Keratinocyte (primary cell): ENCODE measurements around the gene DDX31. TPM values are rescaled to one million over a fixed set of nuclear protein-coding genes. Genes with fewer than 3 reads are reported as not detected.
"Not testable (repeated sequence)": the region's sequence is repeated elsewhere in the genome, so short reads cannot be mapped to it uniquely, and the experiment has no call there.

ENCODE experiments used
- DNase-seq: peaks from one replicate; pipeline ENCODE4 v3.0.0-alpha.2; 2011; ENCODE audit warnings: low read depth, missing footprints, low spot score
- FAIRE-seq: peaks from 2 replicates; lab custom pipeline; 2011; peaks lifted over from hg19 to GRCh38; lab: Jason Lieb, UNC
- H2AFZ ChIP-seq: 2 replicates; pipeline ENCODE4 v1.6.0; 2012; ENCODE audit warnings: low read length, control low read depth, inconsistent platforms; ENCODE audit not compliant: control insufficient read depth
- H3K27ac ChIP-seq: 2 replicates; pipeline ENCODE4 v1.5.1; 2011; ENCODE audit warnings: low read length; ENCODE audit not compliant: control insufficient read depth, insufficient read depth
- H3K27me3 ChIP-seq: 3 replicates; pipeline ENCODE4 v1.6.0; 2011; ENCODE audit warnings: low read length; ENCODE audit not compliant: control insufficient read depth, insufficient read depth; ENCODE audit errors: extremely low read depth
- H3K36me3 ChIP-seq, 2 experiments: 2 replicates in 1 of 2; 3 replicates in 1 of 2; pipeline ENCODE4 v1.5.1; 2011; ENCODE audit warnings: low read length in 2 of 2, mild to moderate bottlenecking in 1 of 2; ENCODE audit not compliant: control insufficient read depth in 2 of 2, insufficient read depth in 2 of 2; ENCODE audit errors: extremely low read depth in 1 of 2
- H3K4me1 ChIP-seq: 3 replicates; pipeline ENCODE4 v1.5.1; 2011; ENCODE audit warnings: low read length; ENCODE audit not compliant: control insufficient read depth, insufficient read depth; ENCODE audit errors: extremely low read depth
- H3K4me2 ChIP-seq: 3 replicates; pipeline ENCODE4 v1.6.0; 2011; ENCODE audit warnings: low read depth, low read length; ENCODE audit not compliant: control insufficient read depth, insufficient read depth; ENCODE audit errors: extremely low read depth
- H3K4me3 ChIP-seq, 3 experiments: fragments of 200-600 bp in 1 of 3; sonication (generic) in 1 of 3; 2 replicates in 2 of 3; 3 replicates in 1 of 3; pipeline ENCODE4 v1.5.1; 2011 to 2016; ENCODE audit warnings: low read length in 3 of 3, mild to moderate bottlenecking in 3 of 3, control low read depth in 2 of 3, inconsistent platforms in 1 of 3, low read depth in 1 of 3, mixed read lengths in 1 of 3, mixed run types in 1 of 3, moderate library complexity in 1 of 3; ENCODE audit not compliant: control insufficient read depth in 2 of 3, insufficient read depth in 2 of 3; ENCODE audit errors: extremely low read depth in 1 of 3
- H3K79me2 ChIP-seq: 2 replicates; pipeline ENCODE4 v1.6.0; 2012; ENCODE audit warnings: low read length; ENCODE audit not compliant: control insufficient read depth, insufficient read depth
- H3K9ac ChIP-seq: 3 replicates; pipeline ENCODE4 v1.6.0; 2011; ENCODE audit warnings: low read length; ENCODE audit not compliant: control insufficient read depth, insufficient read depth; ENCODE audit errors: extremely low read depth
- H3K9me1 ChIP-seq: 3 replicates; pipeline ENCODE4 v1.6.0; 2011; ENCODE audit warnings: low read length; ENCODE audit not compliant: control insufficient read depth, insufficient read depth; ENCODE audit errors: extremely low read depth
- H3K9me3 ChIP-seq: 2 replicates; pipeline ENCODE4 v1.5.1; 2012; ENCODE audit warnings: low read depth, low read length; ENCODE audit not compliant: control insufficient read depth
- H4K20me1 ChIP-seq: 3 replicates; pipeline ENCODE4 v1.6.0; 2011; ENCODE audit warnings: low read length; ENCODE audit not compliant: control insufficient read depth, insufficient read depth; ENCODE audit errors: extremely low read depth
- EZH2 ChIP-seq: IDR thresholded peaks from one replicate; pipeline ENCODE4 v1.6.1; 2012; ENCODE audit warnings: inconsistent platforms, mild to moderate bottlenecking, low read length, moderate library complexity
- dilution Hi-C: fragments of 300-500 bp; cut with MboI; formaldehyde crosslinking; loops from one replicate; pipeline ENCODE4 v1.7.0; 2020; ENCODE audit warnings: low sequenced_read_pairs; ENCODE audit not compliant: extremely low pct_ligation_motif_present
- polyA plus RNA-seq, 5 experiments: library from polyadenylated mRNA; depleted of rRNA in 3 of 5; stranded (reverse) in 3 of 5; stranded (forward) in 1 of 5; unstranded in 1 of 5; fragments of >200 nt; gene quantifications; 1 replicate in 1 of 5; 2 replicates in 3 of 5; 3 replicates in 1 of 5; pipeline versions ENCODE4 v1.2.1 to v1.2.3, GENCODE V29; 2011 to 2012; ENCODE audit warnings: missing spikeins in 2 of 5, low read depth in 1 of 5, low replicate concordance in 1 of 5
- TF ChIP-seq, protein P1 (sequence below), 3 experiments: IDR thresholded peaks in 1 of 3; conservative IDR thresholded peaks in 1 of 3; optimal IDR thresholded peaks in 1 of 3; 2 replicates in 2 of 3; 3 replicates in 1 of 3; pipeline versions ENCODE3 to v1.5.1; 2011; ENCODE audit warnings: low read length in 3 of 3, mild to moderate bottlenecking in 3 of 3, moderate library complexity in 2 of 3, control low read depth in 1 of 3, inconsistent platforms in 1 of 3; ENCODE audit not compliant: insufficient read depth in 2 of 3; ENCODE audit errors: extremely low read depth in 1 of 3

Gene DDX31
- polyA plus RNA-seq, 1 donor (not counting 4 experiments of a cell fraction or from before 2014, with no cell fraction given) = 21.0 TPM

DNA sequence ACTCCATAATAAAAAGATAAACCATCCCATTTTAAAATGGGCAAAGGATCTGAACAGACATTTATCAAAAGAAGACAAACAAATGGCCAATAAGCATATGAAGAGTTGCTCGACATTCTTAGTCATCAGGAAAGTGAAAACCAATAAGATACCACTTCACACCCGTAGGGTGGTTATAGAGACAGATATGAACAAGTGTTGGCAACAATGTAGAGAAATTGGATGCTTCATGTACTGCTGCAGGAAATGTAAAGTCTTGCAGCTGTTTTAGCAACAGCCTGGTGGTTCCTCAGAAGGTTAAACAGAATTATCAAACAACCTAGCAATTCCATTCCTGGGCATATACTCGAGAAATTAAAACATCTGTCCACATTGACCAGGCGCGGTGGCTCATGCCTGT lies 43.0 kb upstream of the DDX31 start:
- FAIRE-seq (no peak), DNase-seq (no peak)

GRCh38 chr9:132711846-132712245 lies 42.1 kb upstream of the DDX31 start:
- H3K9ac ChIP-seq = no peak overlapping the region
- no peaks in the 10 kb centered on the region for H4K20me1 ChIP-seq
- H3K27ac ChIP-seq = no peak overlapping the region
- no peaks in the 10 kb centered on the region for H3K36me3 ChIP-seq
- H3K4me2 ChIP-seq = no peak overlapping the region
- dilution Hi-C loops = no loop called here
- H3K9me1 ChIP-seq = no peaks in the 10 kb centered on the region
- H3K9me3 ChIP-seq = no peaks in the 10 kb centered on the region
- no peak overlapping the region for H2AFZ ChIP-seq
- H3K4me1 ChIP-seq = no peaks in the 10 kb centered on the region
- H3K79me2 ChIP-seq = no peaks in the 10 kb centered on the region
- DNase-seq = no peak
- no peak for FAIRE-seq
- H3K4me3 ChIP-seq = no peak overlapping the region
- H3K27me3 ChIP-seq = no peaks in the 10 kb centered on the region
- TF ChIP-seq, protein P1, sequence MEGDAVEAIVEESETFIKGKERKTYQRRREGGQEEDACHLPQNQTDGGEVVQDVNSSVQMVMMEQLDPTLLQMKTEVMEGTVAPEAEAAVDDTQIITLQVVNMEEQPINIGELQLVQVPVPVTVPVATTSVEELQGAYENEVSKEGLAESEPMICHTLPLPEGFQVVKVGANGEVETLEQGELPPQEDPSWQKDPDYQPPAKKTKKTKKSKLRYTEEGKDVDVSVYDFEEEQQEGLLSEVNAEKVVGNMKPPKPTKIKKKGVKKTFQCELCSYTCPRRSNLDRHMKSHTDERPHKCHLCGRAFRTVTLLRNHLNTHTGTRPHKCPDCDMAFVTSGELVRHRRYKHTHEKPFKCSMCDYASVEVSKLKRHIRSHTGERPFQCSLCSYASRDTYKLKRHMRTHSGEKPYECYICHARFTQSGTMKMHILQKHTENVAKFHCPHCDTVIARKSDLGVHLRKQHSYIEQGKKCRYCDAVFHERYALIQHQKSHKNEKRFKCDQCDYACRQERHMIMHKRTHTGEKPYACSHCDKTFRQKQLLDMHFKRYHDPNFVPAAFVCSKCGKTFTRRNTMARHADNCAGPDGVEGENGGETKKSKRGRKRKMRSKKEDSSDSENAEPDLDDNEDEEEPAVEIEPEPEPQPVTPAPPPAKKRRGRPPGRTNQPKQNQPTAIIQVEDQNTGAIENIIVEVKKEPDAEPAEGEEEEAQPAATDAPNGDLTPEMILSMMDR (optimal IDR thresholded peaks at IDR 0.05 in 1 of 3, IDR thresholded peaks at IDR 0.05 in 1 of 3, conservative IDR thresholded peaks at IDR 0.05 in 1 of 3; ENCODE audit: extremely low read depth in 1 of 3, insufficient read depth in 2 of 3, low read length in 3 of 3) = no peak
- TF ChIP-seq EZH2 = no peak

More for the DNA sequence above, 43.0 kb upstream of the DDX31 start:
- H3K27ac ChIP-seq = no peak overlapping the region
- H4K20me1 ChIP-seq = no peaks in the 10 kb centered on the region
- H2AFZ ChIP-seq = no peak overlapping the region
- dilution Hi-C loops = no loop called here
- no peak overlapping the region for H3K9ac ChIP-seq
- no peaks in the 10 kb centered on the region for H3K36me3 ChIP-seq
- H3K4me1 ChIP-seq = no peaks in the 10 kb centered on the region
- H3K79me2 ChIP-seq = no peaks in the 10 kb centered on the region
- no peak overlapping the region for H3K4me2 ChIP-seq
- H3K27me3 ChIP-seq = no peaks in the 10 kb centered on the region
- no peaks in the 10 kb centered on the region for H3K9me3 ChIP-seq
- TF ChIP-seq, protein P1 (optimal IDR thresholded peaks at IDR 0.05 in 1 of 3, IDR thresholded peaks at IDR 0.05 in 1 of 3, conservative IDR thresholded peaks at IDR 0.05 in 1 of 3; ENCODE audit: extremely low read depth in 1 of 3, insufficient read depth in 2 of 3, low read length in 3 of 3) = no peak
- TF ChIP-seq EZH2 = no peak
- no peak overlapping the region for H3K4me3 ChIP-seq
- H3K9me1 ChIP-seq = no peaks in the 10 kb centered on the region

- H4K20me1 ChIP-seq, dilution Hi-C loops, H3K36me3 ChIP-seq, H3K4me1 ChIP-seq, H3K9me3 ChIP-seq, H3K4me3 ChIP-seq, FAIRE-seq, H2AFZ ChIP-seq, H3K9ac ChIP-seq, H3K9me1 ChIP-seq, H3K79me2 ChIP-seq, H3K27me3 ChIP-seq, H3K27ac ChIP-seq, DNase-seq, H3K4me2 ChIP-seq: not testable (repeated sequence)
These were observed 41.4 kb upstream of the DDX31 start for GRCh38 chr9:132711152-132711551.
